SK-N-SH (cell line): ENCODE data around the gene MRPS24.

Experiments used
- ELF1 ChIP-seq: IDR thresholded peaks from 2 replicates; pipeline ENCODE4 v1.4.0; 2012
- EP300 ChIP-seq, 2 experiments: IDR thresholded peaks; 2 replicates each; pipeline versions ENCODE4 v1.4.0 to v1.6.1; 2012; ENCODE audit warnings: borderline replicate concordance in 1 of 2, low read depth in 1 of 2, low read length in 1 of 2
- EZH2phosphoT487 ChIP-seq: fragments of 200-600 bp; sonication (generic); IDR thresholded peaks from 2 replicates; pipeline ENCODE4 v1.6.1; 2017; ENCODE audit warnings: low read depth, mixed run types, mild to moderate bottlenecking, antibody characterized with exemption, moderate library complexity, borderline replicate concordance
- FOSL2 ChIP-seq: IDR thresholded peaks from 2 replicates; pipeline ENCODE4 v1.4.0; 2012; ENCODE audit warnings: low read depth, mild to moderate bottlenecking, moderate library complexity, borderline replicate concordance
- POLR2AphosphoS5 ChIP-seq: IDR thresholded peaks from 2 replicates; pipeline ENCODE4 v1.6.1; 2012; ENCODE audit warnings: low read depth, low read length
- TAF1 ChIP-seq: IDR thresholded peaks from 2 replicates; pipeline ENCODE4 v1.6.1; 2012; ENCODE audit warnings: low read depth, mild to moderate bottlenecking, low read length, moderate library complexity, borderline replicate concordance
- TCF12 ChIP-seq: IDR thresholded peaks from 2 replicates; pipeline ENCODE4 v1.4.0; 2012
- YY1 ChIP-seq: IDR thresholded peaks from 2 replicates; pipeline ENCODE4 v1.4.0; 2012; ENCODE audit warnings: low read depth, mild to moderate bottlenecking
- TF ChIP-seq, protein P1 (sequence below): fragments of 200-600 bp; sonication (generic); IDR thresholded peaks from 2 replicates; pipeline ENCODE4 v1.6.1; 2017; ENCODE audit warnings: antibody characterized with exemption, mild to moderate bottlenecking, moderate library complexity
- TF ChIP-seq, protein P2 (sequence below): IDR thresholded peaks from 2 replicates; pipeline ENCODE4 v1.4.0; 2012; ENCODE audit warnings: low read depth

GRCh38 chr7:43905209-43905946 lies 36.1 kb upstream of the MRPS24 start:
- no peak for TF ChIP-seq TAF1
- TF ChIP-seq, protein P1, sequence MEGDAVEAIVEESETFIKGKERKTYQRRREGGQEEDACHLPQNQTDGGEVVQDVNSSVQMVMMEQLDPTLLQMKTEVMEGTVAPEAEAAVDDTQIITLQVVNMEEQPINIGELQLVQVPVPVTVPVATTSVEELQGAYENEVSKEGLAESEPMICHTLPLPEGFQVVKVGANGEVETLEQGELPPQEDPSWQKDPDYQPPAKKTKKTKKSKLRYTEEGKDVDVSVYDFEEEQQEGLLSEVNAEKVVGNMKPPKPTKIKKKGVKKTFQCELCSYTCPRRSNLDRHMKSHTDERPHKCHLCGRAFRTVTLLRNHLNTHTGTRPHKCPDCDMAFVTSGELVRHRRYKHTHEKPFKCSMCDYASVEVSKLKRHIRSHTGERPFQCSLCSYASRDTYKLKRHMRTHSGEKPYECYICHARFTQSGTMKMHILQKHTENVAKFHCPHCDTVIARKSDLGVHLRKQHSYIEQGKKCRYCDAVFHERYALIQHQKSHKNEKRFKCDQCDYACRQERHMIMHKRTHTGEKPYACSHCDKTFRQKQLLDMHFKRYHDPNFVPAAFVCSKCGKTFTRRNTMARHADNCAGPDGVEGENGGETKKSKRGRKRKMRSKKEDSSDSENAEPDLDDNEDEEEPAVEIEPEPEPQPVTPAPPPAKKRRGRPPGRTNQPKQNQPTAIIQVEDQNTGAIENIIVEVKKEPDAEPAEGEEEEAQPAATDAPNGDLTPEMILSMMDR = no peak
- TF ChIP-seq POLR2AphosphoS5 = no peak
- no peak for TF ChIP-seq ELF1
- TF ChIP-seq, protein P2, sequence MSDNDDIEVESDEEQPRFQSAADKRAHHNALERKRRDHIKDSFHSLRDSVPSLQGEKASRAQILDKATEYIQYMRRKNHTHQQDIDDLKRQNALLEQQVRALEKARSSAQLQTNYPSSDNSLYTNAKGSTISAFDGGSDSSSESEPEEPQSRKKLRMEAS = no peak
- TF ChIP-seq YY1 = no peak
- no peak for TF ChIP-seq TCF12
- no peak for TF ChIP-seq EP300 (IDR thresholded peaks at IDR 0.05; ENCODE audit: borderline replicate concordance in 1 of 2, low read depth in 1 of 2, low read length in 1 of 2)
- TF ChIP-seq FOSL2 = no peak
- TF ChIP-seq EZH2phosphoT487 = no peak
